GM21390 (cell line): Measurements from ENCODE around the gene CCDC107.

Experiments
- ATAC-seq: cut with Tn5 transposase; IDR thresholded peaks from one replicate; pipeline ENCODE4 v1.9.1; 2021; ENCODE audit not compliant: unreplicated experiment

The CCDC107 gene

DNA sequence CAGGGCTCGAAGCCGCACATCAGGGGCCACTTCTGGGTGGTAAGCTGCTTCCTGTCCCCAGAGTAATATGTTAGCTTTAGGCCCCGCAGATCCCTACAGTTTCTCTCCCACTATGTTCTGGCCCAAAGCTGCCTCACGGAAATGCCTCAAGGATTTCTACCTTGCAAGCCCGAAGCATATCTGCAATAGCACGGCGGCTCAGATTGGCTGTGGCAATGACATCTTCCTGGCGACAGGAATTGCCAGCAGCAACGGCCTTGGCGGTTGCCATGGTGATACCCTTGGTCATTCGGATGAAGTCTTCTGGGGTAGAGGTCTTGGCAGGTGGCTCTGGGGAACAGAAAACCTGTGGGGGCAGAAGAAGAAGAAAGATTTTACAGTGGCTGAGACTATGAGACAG lies 41.9 kb downstream of the CCDC107 start:
- no peak for ATAC-seq

GRCh38 chr9:35700942-35701341 lies 42.9 kb downstream of the CCDC107 start:
- ATAC-seq = no peak

GRCh38 chr9:35702696-35703095 lies 44.6 kb downstream of the CCDC107 start:
- no peak for ATAC-seq

DNA sequence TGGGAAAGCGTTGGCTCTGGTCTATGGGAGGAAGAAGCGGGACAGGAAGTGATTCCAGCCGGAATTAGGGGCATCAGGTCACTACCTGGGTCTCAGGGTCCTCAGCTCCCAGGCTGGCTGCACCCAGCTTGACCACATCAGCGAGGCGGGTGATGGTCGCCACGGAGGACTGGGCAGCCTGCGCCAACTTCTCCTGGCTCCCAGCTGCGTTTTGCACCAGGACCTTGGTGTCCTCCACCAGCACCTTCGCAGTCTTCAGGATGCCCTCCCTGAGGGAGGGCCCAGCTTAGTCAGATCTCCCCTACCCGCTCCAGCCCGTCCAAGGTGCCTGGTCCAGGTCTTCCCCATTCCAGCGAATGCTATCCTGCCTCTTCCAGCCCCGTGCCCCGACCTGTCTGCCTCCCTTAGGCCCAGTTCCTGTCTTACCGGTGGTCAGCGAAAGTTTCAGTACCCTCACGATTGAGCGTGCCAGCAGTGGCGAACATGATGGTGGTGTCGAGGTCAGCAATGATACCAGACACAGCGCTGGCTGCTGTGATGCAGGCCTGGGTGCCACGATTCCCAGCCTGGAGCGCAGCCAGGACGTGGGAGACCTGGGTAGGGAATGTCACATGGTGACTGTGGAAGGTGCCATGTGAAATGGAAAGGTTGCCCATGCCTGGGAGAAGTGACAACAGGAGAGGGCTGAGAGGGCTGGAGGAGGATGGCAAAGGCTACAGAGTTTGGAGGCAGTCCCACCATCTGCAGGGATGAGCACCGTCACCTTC lies 46.0 kb downstream of the CCDC107 start:
- no peak for ATAC-seq

DNA sequence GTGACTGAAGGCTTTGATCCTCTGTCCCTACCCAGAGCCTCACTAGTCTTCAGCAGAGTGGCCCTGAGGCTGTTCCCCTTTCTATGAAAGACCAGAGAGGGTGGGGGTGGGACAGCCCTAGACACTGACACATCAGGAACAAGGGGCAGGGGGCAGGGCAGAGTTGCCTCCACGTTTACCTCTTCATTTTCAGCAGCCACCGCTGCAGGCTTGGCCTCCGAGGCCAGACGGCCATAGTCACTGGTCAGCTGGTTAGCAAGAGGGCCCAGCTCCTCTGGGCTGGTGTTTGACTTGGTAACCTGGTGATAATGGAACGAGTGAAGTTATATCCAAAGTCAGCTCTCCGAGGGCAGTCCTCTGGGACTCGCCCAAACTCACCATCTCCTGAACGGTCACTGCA lies 47.3 kb downstream of the CCDC107 start:
- no peak for ATAC-seq

- ATAC-seq = no peak
Observed at GRCh38 chr9:35705836-35706430, 47.8 kb downstream of the CCDC107 start.

GRCh38 chr9:35706951-35707350 lies 48.9 kb downstream of the CCDC107 start:
- ATAC-seq = no peak

DNA sequence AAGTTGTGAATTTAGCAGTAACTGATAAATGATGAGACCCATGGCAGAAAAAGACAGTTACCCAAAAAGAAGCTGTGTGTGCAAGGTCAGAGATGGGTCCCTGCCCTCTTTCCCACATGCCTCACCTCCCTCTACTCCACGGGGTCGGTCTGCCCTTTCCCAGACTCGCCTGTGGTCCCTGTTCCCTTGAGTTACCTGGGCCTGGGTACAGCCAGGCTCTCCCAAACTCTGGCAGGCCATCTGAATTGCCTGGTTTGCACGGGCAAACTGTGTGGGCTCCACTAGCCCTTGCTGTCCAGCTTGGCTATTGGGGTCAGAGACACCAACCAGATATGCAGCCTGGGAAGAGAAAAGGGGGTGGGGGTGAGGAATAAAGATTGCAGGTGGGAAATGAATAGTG lies 50.1 kb downstream of the CCDC107 start:
- no peak for ATAC-seq

- ATAC-seq = no peak
Observed at GRCh38 chr9:35710818-35711500, 52.9 kb downstream of the CCDC107 start.
